Panc1 (cell line): ENCODE results near the gene HNF1B.

Experiments used
- CTCF ChIP-seq: fragments of 450-650 bp; IDR thresholded peaks from 2 replicates; pipeline ENCODE4 v1.5.1; 2017; ENCODE audit warnings: mild to moderate bottlenecking
- TCF7L2 ChIP-seq: IDR thresholded peaks from 2 replicates; pipeline ENCODE4 v1.6.1; 2011; ENCODE audit warnings: mild to moderate bottlenecking, low read depth, low read length, inconsistent platforms

- TF ChIP-seq CTCF (no peak), TCF7L2 (no peak)
Observed at GRCh38 chr17:37696366-37696765, 48.5 kb downstream of the HNF1B start.
